OCI-LY7 (cell line): ENCODE measurements around the gene CYP11A1. TPM values are rescaled to one million over a fixed set of nuclear protein-coding genes. Genes with fewer than 3 reads are reported as not detected.

Experiments
- BruUV-seq: library from RNA; stranded (reverse); fragments of 400-500 nt; replicated peaks from 2 replicates; lab custom pipeline; 2021; lab: Mats Ljungman, UMichigan
- CTCF ChIA-PET: fragments of 300-600 bp; sonication (Branson Sonifier 250); formaldehyde crosslinking; loops from one replicate; lab custom pipeline; 2022; ENCODE audit warnings: antibody characterized with exemption; ENCODE audit not compliant: unreplicated experiment; lab: Charles Lee
- POLR2A ChIA-PET: fragments of 300-600 bp; sonication (Branson Sonifier 250); formaldehyde crosslinking; loops from one replicate; lab custom pipeline; 2022; ENCODE audit warnings: antibody characterized with exemption; lab: Charles Lee
- DNase-seq: peaks from one replicate; pipeline ENCODE4 v3.0.0-alpha.2; 2015; ENCODE audit warnings: low spot score
- H2AFZ ChIP-seq: fragments of 200-600 bp; sonication (generic), shearing (Covaris generic); 2 replicates; pipeline ENCODE4 v1.6.1; 2014; ENCODE audit warnings: mild to moderate bottlenecking, antibody characterized with exemption, low read length, moderate library complexity
- H3K27ac ChIP-seq: fragments of 200-600 bp; sonication (generic); 2 replicates; pipeline ENCODE4 v1.5.1; 2014; ENCODE audit warnings: mixed run types, low read depth, mild to moderate bottlenecking, moderate library complexity, low read length, inconsistent platforms; ENCODE audit not compliant: poor library complexity, severe bottlenecking
- H3K36me3 ChIP-seq: fragments of 200-600 bp; sonication (generic); 2 replicates; pipeline ENCODE4 v1.6.1; 2014; ENCODE audit warnings: mild to moderate bottlenecking, antibody characterized with exemption, low read length, moderate library complexity, mixed read lengths; ENCODE audit not compliant: insufficient read depth
- H3K4me1 ChIP-seq: fragments of 200-600 bp; sonication (generic); 2 replicates; pipeline ENCODE4 v1.5.1; 2014; ENCODE audit warnings: mild to moderate bottlenecking, low read length; ENCODE audit not compliant: insufficient read depth, poor library complexity, severe bottlenecking
- H3K4me2 ChIP-seq: fragments of 200-600 bp; sonication (generic); 2 replicates; pipeline ENCODE4 v1.6.1; 2014; ENCODE audit warnings: mild to moderate bottlenecking, low read length
- H3K4me3 ChIP-seq: fragments of 200-600 bp; sonication (generic); 2 replicates; pipeline ENCODE4 v1.5.1; 2014; ENCODE audit warnings: mild to moderate bottlenecking, low read depth, low read length; ENCODE audit not compliant: poor library complexity, severe bottlenecking
- H3K79me2 ChIP-seq: fragments of 200-600 bp; sonication (generic); 2 replicates; pipeline ENCODE4 v1.6.1; 2016; ENCODE audit warnings: low read depth, mild to moderate bottlenecking, low read length, moderate library complexity, mixed read lengths; ENCODE audit not compliant: insufficient read depth
- H3K9me2 ChIP-seq: fragments of 200-600 bp; sonication (generic); 2 replicates; pipeline ENCODE4 v1.6.1; 2016; ENCODE audit warnings: mild to moderate bottlenecking, low read length, mixed read lengths; ENCODE audit not compliant: insufficient read depth
- H3K9me3 ChIP-seq: fragments of 200-600 bp; sonication (generic); 2 replicates; pipeline ENCODE4 v1.6.1; 2014; ENCODE audit warnings: mild to moderate bottlenecking, mixed run types, low read length, mixed read lengths
- H4K20me1 ChIP-seq: fragments of 200-600 bp; sonication (generic); 2 replicates; pipeline ENCODE4 v1.6.1; 2014; ENCODE audit warnings: mild to moderate bottlenecking, antibody characterized with exemption, low read length, moderate library complexity, mixed read lengths; ENCODE audit not compliant: insufficient read depth
- EZH2phosphoT487 ChIP-seq: fragments of 200-600 bp; sonication (generic); IDR thresholded peaks from 2 replicates; pipeline ENCODE4 v1.6.1; 2018; ENCODE audit warnings: low read depth, borderline replicate concordance, mild to moderate bottlenecking, mixed run types, antibody characterized with exemption, low read length, moderate library complexity, mixed read lengths
- intact Hi-C: fragments of 100-400 bp; cut with micrococcal nuclease; formaldehyde crosslinking; loops from one replicate; pipeline ENCODE4 v1.10.0; 2022; ENCODE audit not compliant: unreplicated experiment
- total RNA-seq, 2 experiments: library from RNA; depleted of rRNA in 1 of 2; stranded (reverse); fragments of >200 nt in 1 of 2; shearing (Covaris generic) in 1 of 2; gene quantifications; 2 replicates each; pipeline ENCODE4 v1.2.3, GENCODE V29; 2014 to 2022
- TF ChIP-seq, protein P1 (sequence below): fragments of 200-600 bp; sonication (generic); conservative IDR thresholded peaks from 2 replicates; pipeline ENCODE4 v1.5.1; 2014; ENCODE audit warnings: mild to moderate bottlenecking, antibody characterized with exemption, low read length, moderate library complexity, mixed read lengths

Gene CYP11A1
- total RNA-seq, 2 experiments from 2014 or later, result not detected

DNA sequence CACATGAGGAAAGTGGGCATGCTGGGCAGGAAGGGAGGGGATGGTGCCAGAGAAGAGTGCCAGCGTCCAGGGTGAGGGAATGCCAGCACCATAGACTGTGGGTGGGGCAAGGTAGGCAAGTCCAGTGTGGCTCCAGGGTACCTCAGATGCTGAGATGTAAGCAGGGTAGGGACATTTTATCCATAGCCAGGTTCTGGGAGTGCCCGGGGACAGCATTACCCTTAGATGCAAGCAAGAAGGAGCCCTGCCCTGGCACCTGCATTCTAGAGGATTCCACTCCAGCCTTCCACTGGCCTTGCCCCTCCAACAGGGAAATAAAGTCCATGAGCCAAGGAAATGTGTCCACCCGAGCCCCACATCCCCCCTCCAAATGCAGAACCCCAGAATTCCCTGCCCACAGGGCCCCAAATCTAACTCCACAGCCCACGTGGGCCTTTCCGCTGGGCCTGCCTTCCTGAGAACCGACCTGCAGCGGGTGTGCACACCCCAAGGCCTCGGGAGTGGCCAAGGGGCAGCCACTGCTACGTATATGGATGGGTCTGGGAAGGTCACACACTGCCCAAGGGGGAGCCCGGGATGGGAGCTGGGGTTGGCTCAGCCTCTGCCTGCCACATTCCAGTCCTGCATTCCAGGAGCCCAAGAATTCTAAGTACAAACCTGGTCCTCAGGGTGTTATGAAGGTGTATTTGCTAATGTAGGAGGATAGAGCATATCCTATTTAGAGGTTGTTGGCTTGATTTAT lies 20.3 kb upstream of the CYP11A1 start:
- no peak for TF ChIP-seq EZH2phosphoT487
- TF ChIP-seq, protein P1, sequence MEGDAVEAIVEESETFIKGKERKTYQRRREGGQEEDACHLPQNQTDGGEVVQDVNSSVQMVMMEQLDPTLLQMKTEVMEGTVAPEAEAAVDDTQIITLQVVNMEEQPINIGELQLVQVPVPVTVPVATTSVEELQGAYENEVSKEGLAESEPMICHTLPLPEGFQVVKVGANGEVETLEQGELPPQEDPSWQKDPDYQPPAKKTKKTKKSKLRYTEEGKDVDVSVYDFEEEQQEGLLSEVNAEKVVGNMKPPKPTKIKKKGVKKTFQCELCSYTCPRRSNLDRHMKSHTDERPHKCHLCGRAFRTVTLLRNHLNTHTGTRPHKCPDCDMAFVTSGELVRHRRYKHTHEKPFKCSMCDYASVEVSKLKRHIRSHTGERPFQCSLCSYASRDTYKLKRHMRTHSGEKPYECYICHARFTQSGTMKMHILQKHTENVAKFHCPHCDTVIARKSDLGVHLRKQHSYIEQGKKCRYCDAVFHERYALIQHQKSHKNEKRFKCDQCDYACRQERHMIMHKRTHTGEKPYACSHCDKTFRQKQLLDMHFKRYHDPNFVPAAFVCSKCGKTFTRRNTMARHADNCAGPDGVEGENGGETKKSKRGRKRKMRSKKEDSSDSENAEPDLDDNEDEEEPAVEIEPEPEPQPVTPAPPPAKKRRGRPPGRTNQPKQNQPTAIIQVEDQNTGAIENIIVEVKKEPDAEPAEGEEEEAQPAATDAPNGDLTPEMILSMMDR, result no peak
- Histone ChIP-seq H3K4me1 (peaks cover 57% of the 10 kb centered on the region), H2AFZ (no peak overlapping the region), H3K27ac (no peak overlapping the region), H3K9me2 (no peaks in the 10 kb centered on the region), H4K20me1 (no peaks in the 10 kb centered on the region), H3K9me3 (no peaks in the 10 kb centered on the region), H3K4me2 (no peak overlapping the region), H3K4me3 (no peak overlapping the region), H3K36me3 (no peaks in the 10 kb centered on the region), H3K79me2 (no peaks in the 10 kb centered on the region)
- BruUV-seq, result no TSS peak
- intact Hi-C loops, result no loop called here
- DNase-seq, result no peak
- POLR2A ChIA-PET, result no interaction called here
- CTCF ChIA-PET, result interaction anchor here (0.6 kb wide), 1 partner anchor 1064 kb away, joined by 7 read pairs; the partner anchor contains the start of gene SIN3A

DNA sequence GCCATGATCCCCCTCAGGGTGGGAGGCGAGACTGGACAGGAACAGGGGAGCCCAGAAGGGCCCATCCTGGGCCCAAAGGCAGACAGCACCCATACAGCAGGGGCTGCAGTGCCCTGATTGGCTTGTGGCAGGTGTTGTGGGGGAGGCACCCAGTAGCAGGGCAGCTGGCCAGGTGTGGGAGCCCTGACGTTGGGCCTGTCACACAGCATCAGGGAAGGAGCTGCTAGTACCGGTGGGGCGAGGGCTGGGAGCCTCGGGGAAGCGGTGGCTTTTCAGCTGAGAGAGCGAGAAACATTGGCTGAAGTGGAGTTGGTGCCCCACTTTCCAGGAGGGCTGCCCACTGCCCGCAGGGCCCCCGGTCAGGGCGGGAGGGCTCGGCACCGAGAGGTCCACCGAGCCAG lies 19.7 kb upstream of the CYP11A1 start:
- ChIA-PET POLR2A (no interaction called here), CTCF (no interaction called here)
- Histone ChIP-seq H3K4me3 (no peak overlapping the region), H3K4me2 (no peak overlapping the region), H3K27ac (no peak overlapping the region), H4K20me1 (no peaks in the 10 kb centered on the region), H3K4me1 (peaks cover 59% of the 10 kb centered on the region), H3K36me3 (no peaks in the 10 kb centered on the region), H3K9me2 (no peaks in the 10 kb centered on the region), H2AFZ (no peak overlapping the region), H3K79me2 (no peaks in the 10 kb centered on the region), H3K9me3 (no peaks in the 10 kb centered on the region)
- intact Hi-C loops, result no loop called here
- no peak for DNase-seq
- BruUV-seq, result no TSS peak
- TF ChIP-seq, protein P1, result no peak
- TF ChIP-seq EZH2phosphoT487, result no peak

DNA sequence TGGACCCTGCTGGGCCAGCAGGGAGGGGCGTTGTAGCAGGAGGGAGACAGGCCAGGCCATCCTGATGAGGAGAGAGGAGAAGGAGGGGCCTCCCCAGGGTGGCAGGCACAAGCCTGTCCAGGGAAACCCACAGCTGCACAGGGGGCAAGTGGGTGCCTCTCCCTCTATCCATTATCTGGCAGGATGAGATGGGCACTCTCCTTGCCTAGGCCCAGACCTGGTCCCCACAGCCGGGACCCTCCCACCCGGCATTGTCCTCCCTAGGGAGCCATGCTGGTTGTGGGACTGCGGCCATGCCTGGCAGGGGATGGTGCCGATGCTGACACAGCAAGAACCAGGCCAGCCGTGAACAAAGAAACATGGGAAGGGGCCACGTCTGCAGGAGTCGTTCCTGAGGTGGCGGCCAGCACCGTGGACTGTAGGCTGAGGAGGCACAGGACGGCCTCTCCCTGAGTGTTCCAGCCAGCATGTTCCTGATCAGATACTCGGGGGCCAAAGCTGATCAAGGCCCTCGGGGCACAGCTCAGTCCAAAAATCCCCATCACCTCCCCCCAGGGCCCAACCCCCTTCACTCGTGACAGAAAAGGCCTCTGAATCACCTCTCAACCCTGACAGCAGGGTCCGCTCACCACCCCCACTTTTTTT lies 19.2 kb upstream of the CYP11A1 start:
- H3K9me3 ChIP-seq, result no peaks in the 10 kb centered on the region
- no TSS peak for BruUV-seq
- CTCF ChIA-PET, result no interaction called here
- H3K79me2 ChIP-seq, result no peaks in the 10 kb centered on the region
- intact Hi-C loops, result no loop called here
- H2AFZ ChIP-seq, result no peak overlapping the region
- no peaks in the 10 kb centered on the region for H4K20me1 ChIP-seq
- no peak overlapping the region for H3K27ac ChIP-seq
- no peak overlapping the region for H3K4me3 ChIP-seq
- no peaks in the 10 kb centered on the region for H3K36me3 ChIP-seq
- peaks cover 55% of the 10 kb centered on the region for H3K4me1 ChIP-seq
- POLR2A ChIA-PET, result no interaction called here
- no peak for DNase-seq
- no peaks in the 10 kb centered on the region for H3K9me2 ChIP-seq
- H3K4me2 ChIP-seq, result no peak overlapping the region
- no peak for TF ChIP-seq EZH2phosphoT487
- TF ChIP-seq, protein P1, result no peak
